GM19467 (cell line): ENCODE measurements around the gene STPG1.
A peak's percentile ranks its signal among the peaks of the same experiment; 100 is the strongest.

ENCODE experiments used
- ATAC-seq: cut with Tn5 transposase; IDR thresholded peaks from one replicate; pipeline ENCODE4 v1.9.1; 2021; ENCODE audit warnings: mild to moderate bottlenecking, moderate library complexity; ENCODE audit not compliant: unreplicated experiment

Gene STPG1

DNA sequence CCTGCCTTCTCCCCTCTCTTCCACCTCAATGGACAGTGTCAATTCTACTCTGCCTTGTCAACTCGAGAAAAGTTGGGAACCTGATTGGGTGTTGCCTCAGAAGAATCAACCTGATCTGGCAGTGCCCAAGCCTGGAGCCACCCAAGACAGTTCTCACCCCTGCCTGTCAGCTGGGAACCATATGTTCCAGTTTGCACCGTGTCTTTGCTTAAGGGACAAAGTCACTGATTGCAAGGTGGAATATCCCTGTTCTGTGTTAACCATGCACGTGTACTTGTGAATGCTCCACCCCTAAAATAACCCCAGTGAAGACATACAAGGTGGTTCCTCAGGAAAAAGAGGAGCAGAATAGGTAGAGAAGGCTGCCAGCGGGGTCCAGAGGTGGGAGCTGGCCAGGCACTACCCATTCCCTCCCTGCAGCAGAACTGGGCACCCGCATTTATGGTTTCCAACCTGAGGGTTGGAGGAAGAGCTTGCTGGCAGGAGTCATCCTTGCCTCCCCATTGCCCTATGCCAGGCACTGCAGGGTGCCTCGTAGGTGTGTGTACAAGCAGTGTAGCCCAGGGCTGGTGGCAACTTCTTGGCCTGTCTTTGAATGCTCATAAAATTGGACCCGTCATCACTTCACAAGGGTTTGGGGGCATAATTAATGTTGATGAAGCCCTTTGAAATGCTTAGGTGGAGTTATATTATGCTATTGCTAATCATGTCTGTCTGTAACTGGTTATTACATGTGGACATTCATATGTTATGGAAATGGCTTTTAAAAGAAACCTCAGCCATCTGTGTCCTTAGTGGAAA, 13.4 kb upstream of the STPG1 start:
- no peak for ATAC-seq

GRCh38 chr1:24425922-24426321, 12.3 kb upstream of the STPG1 start:
- ATAC-seq: no peak

- no peak for ATAC-seq
Observed at GRCh38 chr1:24425441-24425840, 11.9 kb upstream of the STPG1 start.

DNA sequence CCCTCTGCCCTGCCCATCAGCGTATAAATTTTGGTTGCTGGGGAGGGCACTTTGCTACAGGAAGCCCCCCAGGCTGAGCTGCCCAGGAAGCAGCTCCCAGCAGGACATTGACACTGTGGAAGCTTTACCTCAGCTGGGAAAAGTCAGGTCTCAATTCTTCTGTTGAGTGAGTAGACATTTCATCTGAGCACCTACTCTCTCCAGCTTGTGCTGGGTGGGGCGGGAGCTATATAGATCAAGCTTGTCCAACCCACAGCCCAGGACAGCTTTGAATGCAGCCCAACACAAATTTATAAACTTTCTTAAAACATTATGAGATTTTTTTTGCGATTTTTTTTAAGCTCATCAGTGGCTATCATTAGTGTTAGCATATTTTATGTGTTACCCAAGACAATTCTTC, 11.4 kb upstream of the STPG1 start:
- no peak for ATAC-seq

DNA sequence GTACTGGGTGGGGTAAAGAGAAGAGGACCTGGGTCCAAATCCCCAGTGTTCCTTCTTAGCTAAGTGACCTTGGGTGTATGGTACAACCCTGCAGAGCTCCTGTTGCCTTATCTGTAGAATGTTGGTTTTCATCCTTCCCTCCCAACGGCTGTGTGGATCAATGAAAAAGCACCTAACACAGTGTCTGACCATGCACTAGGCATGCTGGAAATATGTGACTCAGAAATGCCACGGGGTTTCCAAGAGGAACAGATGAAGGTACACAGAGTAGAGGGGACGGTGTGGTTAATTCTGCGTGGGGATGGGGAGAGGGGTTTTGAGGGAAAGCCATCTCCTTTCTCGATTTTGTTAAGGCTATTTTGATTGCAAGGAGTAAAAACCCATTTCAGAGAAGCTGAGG, 10.6 kb upstream of the STPG1 start:
- ATAC-seq: no peak

- no peak for ATAC-seq
Observed at GRCh38 chr1:24421502-24421901, 7.9 kb upstream of the STPG1 start.

DNA sequence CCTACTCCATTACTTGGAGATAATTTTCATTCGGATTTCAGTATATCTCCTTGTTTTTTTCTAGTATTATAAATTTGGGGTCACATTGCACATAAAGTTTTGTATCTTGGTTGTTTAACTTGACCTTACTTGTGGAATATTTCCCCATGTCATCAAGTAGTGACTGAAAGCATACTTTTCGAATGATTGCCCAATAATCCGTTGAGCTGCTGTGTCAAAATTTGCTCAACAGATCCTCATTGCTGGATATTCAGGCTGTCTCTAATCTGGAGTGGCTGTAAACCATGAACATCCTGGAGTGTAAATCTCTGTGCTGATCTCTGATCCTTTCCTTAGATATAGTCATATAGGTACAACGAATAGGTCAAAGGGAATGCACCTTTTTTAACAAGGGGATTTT, 7.0 kb upstream of the STPG1 start:
- ATAC-seq: no peak

GRCh38 chr1:24418898-24419628, 5.5 kb upstream of the STPG1 start:
- ATAC-seq: no peak

GRCh38 chr1:24417681-24418080, 4.1 kb upstream of the STPG1 start:
- no peak for ATAC-seq

DNA sequence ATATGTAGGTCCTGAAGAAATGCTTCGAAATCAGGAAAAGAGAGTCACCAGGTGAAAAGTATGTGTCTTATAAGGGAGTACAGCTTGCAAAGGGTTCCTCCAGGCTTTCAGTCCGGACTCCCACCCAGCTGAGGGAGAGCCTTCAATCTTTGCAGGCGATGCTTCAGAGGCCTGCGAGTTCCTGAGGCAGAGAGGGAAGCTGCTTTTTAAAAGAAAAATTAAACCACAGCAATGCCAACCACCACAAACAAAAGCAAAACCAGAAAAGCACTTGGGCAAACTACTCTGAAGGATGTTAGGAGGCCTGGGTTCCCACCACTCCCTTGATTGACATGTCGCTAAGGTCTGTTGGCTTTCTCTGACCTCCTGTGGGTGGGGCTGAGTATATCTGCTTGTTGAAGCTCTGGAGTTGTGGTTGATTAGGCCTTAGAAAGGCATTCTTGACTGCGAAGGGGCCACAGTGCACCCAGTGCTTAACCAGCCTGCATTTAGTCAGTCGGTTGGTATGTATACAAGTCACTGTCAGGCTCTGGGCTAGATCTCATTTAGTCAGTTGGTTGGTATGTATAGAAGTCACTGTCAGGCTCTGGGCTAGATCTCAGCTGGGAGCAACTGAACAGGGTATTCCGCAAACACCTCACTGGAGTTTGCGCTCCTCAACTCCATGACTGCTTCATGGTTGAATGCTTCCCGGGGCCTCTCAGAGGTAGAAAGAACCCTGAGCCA, 3.2 kb upstream of the STPG1 start:
- ATAC-seq: no peak

GRCh38 chr1:24415910-24416665, 2.5 kb upstream of the STPG1 start:
- peak; percentile 12 for ATAC-seq

- peak; percentile 95 for ATAC-seq
Observed at GRCh38 chr1:24415334-24415909, 1.8 kb upstream of the STPG1 start, which contains the start of gene NIPAL3. NIPAL3 (plus strand) TSS chr1:24415802; CDS start chr1:24419548, 3,746 bp downstream.

DNA sequence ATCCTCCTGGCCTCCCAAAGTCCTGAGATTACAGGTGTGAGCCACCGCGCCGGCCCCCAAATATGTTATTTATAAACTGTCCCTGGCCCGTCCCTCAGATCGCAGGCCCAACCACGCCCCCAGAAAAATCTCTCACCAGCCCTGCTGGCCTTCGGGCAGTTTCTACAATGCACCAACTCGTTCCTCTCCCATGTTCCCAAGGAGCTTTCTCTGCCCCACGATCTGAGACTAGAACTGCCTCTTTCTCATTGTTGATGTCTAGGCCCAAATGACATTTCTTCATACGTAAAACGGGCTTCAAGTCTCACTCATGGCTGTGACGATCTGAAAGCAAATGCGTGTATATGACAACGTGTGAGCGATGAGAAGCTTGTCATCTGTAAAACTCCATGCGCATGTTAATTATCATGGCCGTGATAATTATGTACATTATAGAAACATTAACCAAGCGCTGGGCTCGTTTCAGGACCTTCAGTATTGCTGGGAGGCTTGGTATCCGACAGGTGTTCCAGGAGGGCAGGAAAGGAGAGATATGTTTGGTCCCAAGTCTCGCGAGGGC, 1.3 kb upstream of the STPG1 start:
- no peak for ATAC-seq

GRCh38 chr1:24412408-24412807, 1.2 kb downstream of the STPG1 start:
- no peak for ATAC-seq

GRCh38 chr1:24411963-24412362, 1.6 kb downstream of the STPG1 start:
- no peak for ATAC-seq

DNA sequence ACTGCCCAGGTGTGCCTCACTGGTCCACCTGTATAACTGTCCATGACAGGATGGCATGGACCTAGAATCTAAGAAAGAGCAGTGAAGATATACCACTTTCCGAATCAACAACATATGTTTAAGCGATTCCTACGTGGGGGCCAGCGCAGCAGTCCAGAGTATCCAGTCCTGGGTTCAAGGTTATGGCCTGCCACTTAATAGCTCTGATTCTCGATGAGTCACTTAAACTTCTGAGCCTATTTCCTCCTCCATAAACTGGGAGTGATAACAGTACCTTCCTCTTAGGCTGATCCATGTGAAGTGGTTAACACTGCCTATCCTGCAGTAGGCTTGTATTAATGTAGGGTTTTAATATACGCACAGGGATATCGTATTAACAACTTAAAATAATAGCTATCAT, 2.8 kb downstream of the STPG1 start:
- ATAC-seq: no peak

GRCh38 chr1:24409535-24409934, 4.0 kb downstream of the STPG1 start:
- no peak for ATAC-seq

- no peak for ATAC-seq
Observed at GRCh38 chr1:24406788-24407187, 6.8 kb downstream of the STPG1 start.

- no peak for ATAC-seq
Observed at GRCh38 chr1:24403806-24404205, 9.8 kb downstream of the STPG1 start.

DNA sequence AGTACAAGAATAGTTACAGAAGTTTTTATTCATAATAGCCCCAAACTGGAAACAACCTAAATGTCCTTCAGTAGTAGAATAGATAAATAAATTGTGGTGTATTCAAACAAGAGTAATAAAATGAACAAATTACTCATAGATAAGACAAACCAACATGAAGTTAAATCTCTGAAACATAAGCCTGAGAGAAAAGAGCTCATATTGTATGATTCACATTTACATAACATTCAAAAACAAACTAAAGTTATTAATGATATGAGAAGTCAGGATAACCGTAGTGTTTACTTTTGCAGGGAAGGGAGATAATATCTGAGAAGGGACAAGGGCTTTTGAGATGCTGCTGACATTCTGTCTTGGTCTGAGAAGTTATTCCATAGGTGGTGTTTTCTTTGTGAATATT, 13.5 kb downstream of the STPG1 start:
- ATAC-seq: no peak
